Pancreas (tissue), 10 donors: ENCODE results near the gene PIK3AP1. TPM values are rescaled to one million over a fixed set of nuclear protein-coding genes. Genes with fewer than 3 reads are reported as not detected.
A peak's percentile ranks its signal among the peaks of the same experiment; 100 is the strongest.

Experiments
- ATAC-seq, 4 donors: fragments of 200-7000 bp; cut with Tn5 transposase; one replicate each; pipeline versions ENCODE4 v1.8.0 to v1.9.1; 2020; ENCODE audit warnings: mild to moderate bottlenecking in 4 of 4, moderate library complexity in 4 of 4
- DNase-seq, 6 donors: peaks; one replicate each; pipeline ENCODE4 v3.0.0-alpha.2; 2020
- FAIRE-seq: peaks from 2 replicates; lab custom pipeline; 2012; peaks lifted over from hg19 to GRCh38; lab: Jason Lieb, UNC
- H3K27ac ChIP-seq, 4 donors: fragments of 200-600 bp; sonication (generic); 1 replicate in 3 of 4; 2 replicates in 1 of 4; pipeline versions ENCODE4 v1.5.0 to v1.8.0; 2020
- H3K27me3 ChIP-seq, 4 donors: fragments of 200-600 bp; one replicate each; pipeline ENCODE4 v1.8.0; 2021
- H3K36me3 ChIP-seq, 3 donors: fragments of 200-600 bp; sonication (generic) in 1 of 3; one replicate each; pipeline versions ENCODE4 v1.5.0 to v1.8.0; 2020 to 2021
- H3K4me1 ChIP-seq, 3 donors: fragments of 200-600 bp; one replicate each; pipeline ENCODE4 v1.8.0; 2021
- H3K4me3 ChIP-seq, 4 donors: fragments of 200-600 bp; sonication (generic) in 2 of 4; one replicate each; pipeline versions ENCODE4 v1.5.0 to v1.8.0; 2020 to 2021
- H3K9me3 ChIP-seq, 4 donors: fragments of 200-600 bp; one replicate each; pipeline ENCODE4 v1.8.0; 2021
- CTCF ChIP-seq, 4 donors: fragments of 200-600 bp; sonication (generic) in 3 of 4; IDR thresholded peaks; one replicate each; pipeline versions ENCODE4 v1.5.0 to v1.8.0; 2021; ENCODE audit warnings: antibody characterized with exemption in 4 of 4
- WGBS, 2 donors: extraction: QIAGEN DNeasy Blood & Tissue Kit; methylation state at CpG; one replicate each; pipeline ENCODE4 v1.1.7; 2013; 5-methylcytosine and 5-hydroxymethylcytosine counted together
- intact Hi-C, 3 donors: fragments of 100-400 bp; cut with DNase I; formaldehyde crosslinking; loops; one replicate each; pipeline versions ENCODE4 v1.11.1 to v1.14.2; 2022
- polyA plus RNA-seq, 2 donors: library from polyadenylated mRNA; stranded (reverse); fragments of 200-250 nt; gene quantifications; one replicate each; pipeline ENCODE4 v1.2.3, GENCODE V29; 2013
- total RNA-seq, 6 donors: library from RNA; stranded (reverse); fragmentation: NEBNext Ultra II Directional in 4 of 6; extraction: Animal tissue kit (Norgen Biotek cat#: 25700) in 4 of 6; gene quantifications; one replicate each; pipeline versions ENCODE4 v1.2.1 to v1.2.4, GENCODE V29; 2021 to 2023
- donor health status: healthy with polysubstance abuse.
- donor health status: DM: no; HTN: no; CAD: no; lungs with moderate emphysema.
- donor health status: DM: no; HTN: no; CAD: no.
- donor health status: control.
- donor health status: control.
- donor health status: Bipolar disorder and iron deficiency.
- donor health status: DM: yes; HTN: yes; CAD: no.
- donor health status: DM: no; HTN: no; CAD: no.
- donor health status: DM: no; HTN: no; CAD: no.
- donor health status: DM: yes; HTN: yes; CAD: no.

Gene PIK3AP1
- total and polyA plus RNA-seq, 8 donors: 15.0 to 71.0 (median 28.2) TPM

- Histone ChIP-seq H3K27me3 (no peaks in the 10 kb centered on the region), H3K4me3 (no peak overlapping the region), H3K36me3 (peaks cover 0 to 14% (median 4%) of the 10 kb centered on the region in 3 donors), H3K9me3 (no peaks in the 10 kb centered on the region), H3K27ac (peak overlapping the region in 3 of 4 donors; percentile 38 to 61 (median 54)), H3K4me1 (peaks cover 19 to 20% (median 20%) of the 10 kb centered on the region in 3 donors)
- peak; percentile 87 to 94 (median 92) for ATAC-seq
- peak in 4 of 6 donors; percentile 66 to 81 (median 76) for DNase-seq
- intact Hi-C loops: no loop called here
- TF ChIP-seq CTCF (IDR thresholded peaks at IDR 0.05): no peak
- no peak for FAIRE-seq
- 10 to 17% methylated on average over 2 of the region's 2 CpGs for WGBS, 2 donors
These were observed 101.7 kb downstream of the PIK3AP1 start for GRCh38 chr10:96618653-96619052.

- WGBS, 2 donors: 55 to 63% methylated on average over 4 of the region's 4 CpGs
- TF ChIP-seq CTCF (IDR thresholded peaks at IDR 0.05): no peak
- FAIRE-seq (no peak), DNase-seq (no peak), ATAC-seq (no peak)
- H3K27ac ChIP-seq: no peak overlapping the region
- intact Hi-C loops: no loop called here
- H3K4me3 ChIP-seq: no peak overlapping the region
- H3K4me1 ChIP-seq: peaks cover 15 to 20% (median 19%) of the 10 kb centered on the region in 3 donors
- peaks cover 0 to 15% (median 4%) of the 10 kb centered on the region in 3 donors for H3K36me3 ChIP-seq
- H3K27me3 ChIP-seq: no peaks in the 10 kb centered on the region
- no peaks in the 10 kb centered on the region for H3K9me3 ChIP-seq
These were observed 103.4 kb downstream of the PIK3AP1 start for GRCh38 chr10:96616961-96617360.

- no peak for FAIRE-seq
- intact Hi-C loops: no loop called here
- Histone ChIP-seq H3K27ac (no peak overlapping the region), H3K4me1 (peaks cover 10 to 15% (median 10%) of the 10 kb centered on the region in 3 donors), H3K4me3 (no peak overlapping the region), H3K36me3 (peaks cover 0 to 15% (median 4%) of the 10 kb centered on the region in 3 donors), H3K27me3 (no peaks in the 10 kb centered on the region), H3K9me3 (no peaks in the 10 kb centered on the region)
- DNase-seq: no peak
- TF ChIP-seq CTCF (IDR thresholded peaks at IDR 0.05): no peak
- 86% methylated on average over 2 of the region's 2 CpGs for WGBS, 2 donors
- ATAC-seq: no peak
These were observed 105.8 kb downstream of the PIK3AP1 start for GRCh38 chr10:96614515-96614914.

- H3K27ac ChIP-seq: no peak overlapping the region
- peaks cover 2 to 6% (median 3%) of the 10 kb centered on the region in 3 donors for H3K4me1 ChIP-seq
- intact Hi-C loops: no loop called here
- H3K9me3 ChIP-seq: no peaks in the 10 kb centered on the region
- TF ChIP-seq CTCF (IDR thresholded peaks at IDR 0.05): no peak
- DNase-seq (no peak), FAIRE-seq (no peak), ATAC-seq (no peak)
- no peaks in the 10 kb centered on the region for H3K27me3 ChIP-seq
- WGBS, 2 donors: 96 to 100% methylated on average over 3 of the region's 3 CpGs
- peaks cover 0 to 23% (median 4%) of the 10 kb centered on the region in 3 donors for H3K36me3 ChIP-seq
- H3K4me3 ChIP-seq: no peak overlapping the region
These were observed 106.7 kb downstream of the PIK3AP1 start for GRCh38 chr10:96613576-96613975.

- no peak for DNase-seq
- no peak overlapping the region for H3K27ac ChIP-seq
- no peaks in the 10 kb centered on the region for H3K9me3 ChIP-seq
- TF ChIP-seq CTCF (IDR thresholded peaks at IDR 0.05): no peak
- 77 to 88% methylated on average over 8 of the region's 8 CpGs for WGBS, 2 donors
- intact Hi-C loops: no loop called here
- H3K27me3 ChIP-seq: no peaks in the 10 kb centered on the region
- no peak for FAIRE-seq
- peaks cover 0 to 30% (median under 1%) of the 10 kb centered on the region in 3 donors for H3K36me3 ChIP-seq
- no peaks in the 10 kb centered on the region for H3K4me1 ChIP-seq
- H3K4me3 ChIP-seq: no peak overlapping the region
- no peak for ATAC-seq
These were observed 108.1 kb downstream of the PIK3AP1 start for GRCh38 chr10:96612055-96612830.
